GM12878 (cell line): ENCODE measurements around the gene ABCF1. TPM values are rescaled to one million over a fixed set of nuclear protein-coding genes. Genes with fewer than 3 reads are reported as not detected.
A peak's percentile ranks its signal among the peaks of the same experiment; 100 is the strongest.

Experiments used
- BCL3 ChIP-seq: IDR thresholded peaks from 2 replicates; pipeline ENCODE4 v1.6.1; 2011; ENCODE audit warnings: borderline replicate concordance, low read depth, mild to moderate bottlenecking, moderate library complexity, low read length; ENCODE audit not compliant: insufficient read depth, poor library complexity, severe bottlenecking
- BMI1 ChIP-seq: fragments of 450-650 bp; IDR thresholded peaks from 2 replicates; pipeline ENCODE4 v1.6.1; 2016; ENCODE audit warnings: mild to moderate bottlenecking, moderate library complexity, borderline replicate concordance
- CBX5 ChIP-seq: sonication (generic); IDR thresholded peaks from 2 replicates; pipeline ENCODE4 v1.6.1; 2016; ENCODE audit warnings: low read depth, moderate library complexity, mild to moderate bottlenecking, inconsistent platforms
- CEBPB ChIP-seq, 2 experiments: fragments of 150-350 bp in 1 of 2; IDR thresholded peaks; 2 replicates each; pipeline ENCODE4 v1.6.1; 2012 to 2014; ENCODE audit warnings: low read depth in 2 of 2, low read length in 2 of 2, borderline replicate concordance in 1 of 2, inconsistent platforms in 1 of 2
- CHD1 ChIP-seq: IDR thresholded peaks from 2 replicates; pipeline ENCODE4 v1.6.1; 2012; ENCODE audit warnings: low read depth, low read length, improper control_type of control experiment
- CHD4 ChIP-seq: fragments of 200-600 bp; sonication (generic); IDR thresholded peaks from 2 replicates; pipeline ENCODE4 v1.6.1; 2016; ENCODE audit warnings: mild to moderate bottlenecking
- FOXM1 ChIP-seq: IDR thresholded peaks from 2 replicates; pipeline ENCODE4 v1.6.1; 2012; ENCODE audit warnings: low read depth, mild to moderate bottlenecking, inconsistent platforms, low read length, moderate library complexity
- GABPA ChIP-seq: IDR thresholded peaks from 2 replicates; pipeline ENCODE4 v1.6.1; 2014; ENCODE audit warnings: antibody characterized with exemption, low read depth, mild to moderate bottlenecking, inconsistent platforms
- IRF3 ChIP-seq: fragments of 450-650 bp; IDR thresholded peaks from 2 replicates; pipeline ENCODE4 v1.6.1; 2014; ENCODE audit warnings: mild to moderate bottlenecking
- KDM1A ChIP-seq: fragments of 200-600 bp; sonication (generic); IDR thresholded peaks from 2 replicates; pipeline ENCODE4 v1.6.1; 2016; ENCODE audit warnings: borderline replicate concordance
- LARP7 ChIP-seq: fragments of 450-650 bp; IDR thresholded peaks from 2 replicates; pipeline ENCODE4 v1.6.1; 2017; ENCODE audit warnings: mild to moderate bottlenecking
- MTA3 ChIP-seq: IDR thresholded peaks from 2 replicates; pipeline ENCODE4 v1.6.1; 2012; ENCODE audit warnings: low read length, inconsistent platforms, borderline replicate concordance
- NFYA ChIP-seq: IDR thresholded peaks from 2 replicates; pipeline ENCODE4 v1.6.1; 2011; ENCODE audit warnings: low read depth, mild to moderate bottlenecking, low read length, improper control_type of control experiment, borderline replicate concordance
- NR2F1 ChIP-seq: fragments of 450-650 bp; conservative IDR thresholded peaks from 2 replicates; pipeline ENCODE4 v1.6.1; 2017; ENCODE audit warnings: mild to moderate bottlenecking
- POLR2AphosphoS2 ChIP-seq: IDR thresholded peaks from 2 replicates; pipeline ENCODE4 v1.6.1; 2011; ENCODE audit warnings: low read depth, mild to moderate bottlenecking, low read length, improper control_type of control experiment, moderate library complexity
- POLR2AphosphoS5 ChIP-seq: IDR thresholded peaks from 2 replicates; pipeline ENCODE4 v1.6.1; 2011; ENCODE audit warnings: mild to moderate bottlenecking, low read length, inconsistent platforms
- RB1 ChIP-seq: fragments of 450-650 bp; formaldehyde crosslinking; IDR thresholded peaks from 2 replicates; pipeline ENCODE4 v1.6.1; 2017; ENCODE audit warnings: mild to moderate bottlenecking, borderline replicate concordance
- RCOR1 ChIP-seq: conservative IDR thresholded peaks from 2 replicates; pipeline ENCODE4 v1.6.1; 2012; ENCODE audit warnings: low read depth, low read length, improper control_type of control experiment
- SMAD5 ChIP-seq: IDR thresholded peaks from 2 replicates; pipeline ENCODE4 v1.6.1; 2016; ENCODE audit warnings: antibody characterized with exemption, low read depth
- TAF1 ChIP-seq: IDR thresholded peaks from 2 replicates; pipeline ENCODE4 v1.6.1; 2011; ENCODE audit warnings: mild to moderate bottlenecking, low read depth, low read length, borderline replicate concordance
- TCF7 ChIP-seq: IDR thresholded peaks from 2 replicates; pipeline ENCODE4 v1.6.1; 2014; ENCODE audit warnings: antibody characterized with exemption, borderline replicate concordance
- USF1 ChIP-seq: IDR thresholded peaks from 2 replicates; pipeline ENCODE4 v1.6.1; 2011; ENCODE audit warnings: borderline replicate concordance, low read depth, mild to moderate bottlenecking, moderate library complexity, mixed read lengths, low read length; ENCODE audit not compliant: insufficient read depth; ENCODE audit errors: extremely low read length
- ZZZ3 ChIP-seq: IDR thresholded peaks from 2 replicates; pipeline ENCODE4 v1.6.1; 2011; ENCODE audit warnings: low read depth; ENCODE audit not compliant: control insufficient read depth, insufficient read length
- polyA plus RNA-seq, 11 experiments: library from polyadenylated mRNA; depleted of rRNA in 4 of 11; unstranded in 6 of 11; stranded (reverse) in 5 of 11; fragments of >200 nt; fragmentation: Nextera tagmentation in 4 of 11; fragmentation: Illumina TruSeq in 1 of 11; extraction: Ambion mirVana in 4 of 11; extraction: Trizol in 1 of 11; gene quantifications; 1 replicate in 1 of 11; 2 replicates in 10 of 11; pipeline versions ENCODE4 v1.2.1 to v1.2.3, GENCODE V29; 2011 to 2016; ENCODE audit warnings: inconsistent platforms in 2 of 11, missing spikeins in 2 of 11, low read depth in 1 of 11
- total RNA-seq, 4 experiments: library from RNA; depleted of rRNA in 3 of 4; stranded (reverse); fragments of >200 nt in 3 of 4; fragmentation: Illumina TruSeq in 1 of 4; extraction: Trizol in 1 of 4; gene quantifications; 2 replicates each; pipeline versions ENCODE4 v1.2.1 to v1.2.3, GENCODE V29; 2013 to 2021

Gene ABCF1
- total and polyA plus RNA-seq, 10 of the 15 experiments (the other 5 are each of a cell fraction or from before 2014, with no cell fraction given): 21.3 to 79.6 (median 55.9) TPM

- TF ChIP-seq MTA3 (peak; percentile 41), RB1 (no peak), NFYA (no peak), CHD4 (no peak), CBX5 (no peak), USF1 (no peak), FOXM1 (peak; percentile 24; the same call in 1 of the 2 replicates), TCF7 (0 out of 2 replicates have a peak, but pooled peaks have one; percentile 9), CHD1 (no peak), KDM1A (no peak), BCL3 (no peak), IRF3 (no peak), ZZZ3 (no peak), NR2F1 (no peak), GABPA (no peak), LARP7 (no peak), SMAD5 (peak; percentile 62; the same call in 1 of the 2 replicates), RCOR1 (0 out of 2 replicates have a peak, but pooled peaks have one; percentile 61), POLR2AphosphoS5 (peak; percentile 72), CEBPB (IDR thresholded peaks at IDR 0.05; ENCODE audit: borderline replicate concordance in 1 of 2, low read depth in 2 of 2, low read length in 2 of 2) (no peak), TAF1 (no peak), BMI1 (peak; percentile 49; the same call in 1 of the 2 replicates), POLR2AphosphoS2 (peak; percentile 21; the same call in 1 of the 2 replicates)
Measured at GRCh38 chr6:30614044-30614842, 43.0 kb downstream of the ABCF1 start (continued).
